ENCODE data around the gene LPP.

DNA sequence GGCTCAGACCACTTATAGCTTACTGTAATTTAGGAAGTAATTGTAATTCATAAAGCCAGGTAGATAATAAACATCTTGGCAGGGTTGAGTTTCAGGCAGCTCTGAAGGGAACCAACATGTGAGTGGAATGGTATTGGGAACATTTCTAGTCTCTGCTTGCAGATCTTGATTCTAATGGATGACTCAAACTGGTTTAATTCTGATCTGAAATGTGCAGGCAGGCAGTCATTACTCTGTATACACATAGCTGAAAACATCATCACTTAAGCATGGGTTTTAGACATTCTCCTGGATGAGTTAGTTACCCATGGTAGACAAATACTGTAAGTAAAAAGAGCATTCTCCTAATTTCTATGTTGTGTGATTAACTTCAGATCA, 700.8 kb downstream of the LPP start:
- TF ChIP-seq POLR2A (IDR thresholded peaks at IDR 0.05): no peak
- TF ChIP-seq CTCF (IDR thresholded peaks at IDR 0.05): no peak
- no peak for TF ChIP-seq EP300 (IDR thresholded peaks at IDR 0.05)

All from tibial nerve (tissue), 4 donors.